Measurements from ENCODE around the gene B4GALNT4.
"Not testable (repeated sequence)": the region's sequence is repeated elsewhere in the genome, so short reads cannot be mapped to it uniquely, and the experiment has no call there.

Gene B4GALNT4

GRCh38 chr11:394034-394857, 24.9 kb downstream of the B4GALNT4 start, which contains the start of gene PKP3:
Gene PKP3, plus strand, starts transcription at chr11:394209. Its CDS starts 84 bp downstream, at chr11:394293.
- DNase-seq, result no peak

GRCh38 chr11:394858-395655, 25.8 kb downstream of the B4GALNT4 start:
- no peak for DNase-seq

GRCh38 chr11:395866-396265, 26.6 kb downstream of the B4GALNT4 start:
- DNase-seq, result no peak

- DNase-seq, result peak; percentile 40
Measured at GRCh38 chr11:396511-396947, 27.2 kb downstream of the B4GALNT4 start.

GRCh38 chr11:396948-397548, 27.7 kb downstream of the B4GALNT4 start:
- peak; percentile 85 for DNase-seq

DNA sequence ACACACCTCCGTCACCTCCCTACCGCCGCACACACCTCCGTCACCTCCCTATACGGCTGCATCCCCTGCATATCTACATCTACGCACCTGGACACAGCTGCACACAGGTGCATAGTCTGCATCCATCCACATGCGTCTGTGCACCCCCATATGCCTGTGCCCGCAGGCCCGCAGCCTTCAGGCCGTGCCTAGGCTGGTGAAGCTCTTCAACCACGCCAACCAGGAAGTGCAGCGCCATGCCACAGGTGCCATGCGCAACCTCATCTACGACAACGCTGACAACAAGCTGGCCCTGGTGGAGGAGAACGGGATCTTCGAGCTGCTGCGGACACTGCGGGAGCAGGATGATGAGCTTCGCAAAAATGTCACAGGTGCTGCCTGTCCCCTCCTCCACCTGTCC, 29.5 kb downstream of the B4GALNT4 start:
- no peak for DNase-seq

- DNase-seq, result no peak
Measured at GRCh38 chr11:399731-400211, 30.5 kb downstream of the B4GALNT4 start.

DNA sequence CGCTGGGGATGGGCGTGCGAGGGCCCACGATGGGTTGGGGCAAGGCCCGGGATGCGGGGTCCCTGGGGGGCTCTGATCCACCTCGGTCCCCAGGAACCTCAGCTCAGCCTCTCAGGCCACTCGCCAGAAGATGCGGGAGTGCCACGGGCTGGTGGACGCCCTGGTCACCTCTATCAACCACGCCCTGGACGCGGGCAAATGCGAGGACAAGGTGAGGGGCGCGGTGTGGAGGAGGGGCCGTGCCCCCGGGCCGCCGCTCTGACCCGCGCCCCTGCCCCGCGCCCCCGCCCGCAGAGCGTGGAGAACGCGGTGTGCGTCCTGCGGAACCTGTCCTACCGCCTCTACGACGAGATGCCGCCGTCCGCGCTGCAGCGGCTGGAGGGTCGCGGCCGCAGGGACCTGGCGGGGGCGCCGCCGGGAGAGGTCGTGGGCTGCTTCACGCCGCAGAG, 31.0 kb downstream of the B4GALNT4 start:
- no peak for DNase-seq

GRCh38 chr11:401196-401595, 31.9 kb downstream of the B4GALNT4 start:
- DNase-seq, result not testable (repeated sequence)

GRCh38 chr11:403021-403760, 33.9 kb downstream of the B4GALNT4 start:
- no peak for DNase-seq

DNA sequence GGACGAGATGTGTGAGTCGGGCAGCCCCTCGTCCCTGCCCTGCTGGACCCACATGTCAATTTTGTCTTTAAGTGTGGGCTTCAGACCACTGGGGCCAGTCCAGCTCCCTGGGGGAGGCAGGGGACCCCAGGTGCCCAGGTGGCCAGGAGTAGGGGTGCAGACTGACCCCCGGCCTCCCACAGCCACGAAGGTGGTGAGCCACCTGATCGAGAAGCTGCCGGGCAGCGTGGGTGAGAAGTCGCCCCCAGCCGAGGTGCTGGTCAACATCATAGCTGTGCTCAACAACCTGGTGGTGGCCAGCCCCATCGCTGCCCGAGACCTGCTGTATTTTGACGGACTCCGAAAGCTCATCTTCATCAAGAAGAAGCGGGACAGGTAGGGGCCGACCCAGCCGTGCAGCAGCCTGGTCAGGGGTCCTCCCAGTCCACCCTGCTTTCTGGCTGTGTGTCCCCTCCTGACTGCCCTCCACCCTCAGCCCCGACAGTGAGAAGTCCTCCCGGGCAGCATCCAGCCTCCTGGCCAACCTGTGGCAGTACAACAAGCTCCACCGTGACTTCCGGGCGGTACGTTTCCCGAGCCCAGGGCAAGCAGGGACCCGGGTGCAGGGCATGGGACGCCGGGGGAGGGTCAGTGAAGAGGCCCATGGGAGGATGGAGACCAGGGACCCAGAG, 34.6 kb downstream of the B4GALNT4 start:
- no peak for DNase-seq

DNA sequence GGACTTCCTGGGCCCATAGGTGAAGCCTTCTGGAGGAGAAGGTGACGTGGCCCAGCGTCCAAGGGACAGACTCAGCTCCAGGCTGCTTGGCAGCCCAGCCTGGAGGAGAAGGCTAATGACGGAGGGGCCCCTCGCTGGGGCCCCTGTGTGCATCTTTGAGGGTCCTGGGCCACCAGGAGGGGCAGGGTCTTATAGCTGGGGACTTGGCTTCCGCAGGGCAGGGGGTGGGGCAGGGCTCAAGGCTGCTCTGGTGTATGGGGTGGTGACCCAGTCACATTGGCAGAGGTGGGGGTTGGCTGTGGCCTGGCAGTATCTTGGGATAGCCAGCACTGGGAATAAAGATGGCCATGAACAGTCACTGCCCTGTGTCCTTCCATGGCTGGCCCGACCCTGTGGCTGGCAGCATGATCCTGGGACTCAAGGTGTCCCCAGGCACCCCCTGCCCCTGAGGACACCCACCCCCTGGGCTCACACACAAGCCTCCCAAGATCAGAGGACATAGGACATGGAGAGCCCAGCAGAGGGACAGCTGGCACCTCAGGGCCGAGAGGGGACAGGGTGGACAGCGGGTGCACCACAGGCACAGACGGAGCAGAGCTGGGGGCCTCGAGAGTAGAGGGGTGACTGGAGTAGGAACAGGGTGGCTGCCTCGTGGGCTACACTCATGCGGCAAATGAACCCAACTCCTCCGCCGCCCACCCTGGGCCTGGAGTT, 35.4 kb downstream of the B4GALNT4 start:
- DNase-seq, result no peak

- no peak for DNase-seq
Measured at GRCh38 chr11:405323-405953, 36.1 kb downstream of the B4GALNT4 start.

DNA sequence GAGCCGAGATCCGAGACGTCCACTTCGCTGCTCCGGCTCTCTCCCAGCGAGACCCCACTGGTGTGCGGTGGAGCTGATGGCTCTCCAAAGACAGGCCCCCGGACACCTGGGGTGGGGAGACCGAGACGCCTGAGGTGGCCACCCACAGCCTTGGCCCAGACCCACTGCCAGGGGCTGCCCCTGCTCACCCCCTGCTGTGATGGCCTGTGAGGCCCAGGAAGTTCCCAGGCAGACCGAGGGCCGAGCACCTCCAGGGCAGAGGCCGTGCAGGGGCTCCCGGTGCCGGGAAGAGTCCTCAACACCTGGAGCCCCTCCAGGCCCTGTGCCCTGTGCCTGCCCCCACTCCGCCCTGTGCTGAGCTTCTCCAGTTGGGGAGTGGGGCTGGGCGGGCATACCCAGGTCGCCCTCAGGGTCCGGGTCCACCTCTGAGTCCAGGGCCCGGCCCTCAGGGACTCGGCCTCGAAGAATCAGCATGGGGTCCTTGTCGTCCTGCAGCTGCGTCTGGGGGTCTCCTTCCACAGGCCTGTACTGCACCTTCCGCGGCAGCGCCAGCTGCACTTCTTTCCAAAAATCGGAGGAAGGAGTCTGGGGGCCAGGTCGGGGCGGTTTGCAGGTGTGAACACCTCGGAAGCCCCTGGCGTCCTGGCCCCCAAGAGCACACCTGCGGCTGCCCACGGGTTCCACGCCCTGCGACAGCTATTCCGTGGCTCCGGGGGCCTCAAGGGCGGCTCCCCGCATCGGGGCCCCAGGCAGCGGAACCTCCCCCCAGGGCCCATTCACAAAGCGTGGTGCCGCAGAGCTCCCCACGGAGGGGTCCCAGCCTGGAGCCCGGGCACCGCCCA, 36.9 kb downstream of the B4GALNT4 start:
- no peak for DNase-seq

- DNase-seq, result no peak
Measured at GRCh38 chr11:406796-407650, 37.7 kb downstream of the B4GALNT4 start.

DNA sequence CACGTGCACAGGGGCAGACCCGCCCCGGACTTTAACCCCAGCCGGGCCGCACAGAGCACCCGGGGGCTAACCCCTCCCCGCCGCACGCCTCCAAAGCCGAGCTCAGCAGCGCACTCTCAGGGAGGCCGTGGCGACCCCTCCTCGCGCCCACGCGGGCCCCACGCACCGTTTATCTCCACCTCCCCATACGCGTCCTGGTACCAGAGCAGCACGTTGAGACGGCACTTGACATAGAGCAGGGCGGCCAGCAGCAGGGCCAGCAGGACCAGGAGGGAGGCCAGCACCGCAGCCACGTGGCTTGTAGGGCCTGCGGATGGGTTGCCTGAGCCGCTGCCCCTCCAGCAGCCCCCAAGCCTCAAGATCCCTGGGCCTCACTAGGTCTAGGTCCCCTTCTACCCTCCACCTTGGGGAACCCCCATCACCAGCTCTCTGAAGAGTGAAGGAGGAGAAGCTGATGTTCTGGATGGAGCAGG, 38.4 kb downstream of the B4GALNT4 start:
- DNase-seq, result no peak

GRCh38 chr11:408154-409007, 39.1 kb downstream of the B4GALNT4 start:
- no peak for DNase-seq

Data from NCI-H2227 treated with DMSO at 0.1 percent for 48 hours (cell line).